ENCODE data around the gene EXPH5. TPM values are rescaled to one million over a fixed set of nuclear protein-coding genes. Genes with fewer than 3 reads are reported as not detected.

The EXPH5 gene
- total RNA-seq, 2 experiments from 2014 or later: 2.0 to 3.3 TPM

DNA sequence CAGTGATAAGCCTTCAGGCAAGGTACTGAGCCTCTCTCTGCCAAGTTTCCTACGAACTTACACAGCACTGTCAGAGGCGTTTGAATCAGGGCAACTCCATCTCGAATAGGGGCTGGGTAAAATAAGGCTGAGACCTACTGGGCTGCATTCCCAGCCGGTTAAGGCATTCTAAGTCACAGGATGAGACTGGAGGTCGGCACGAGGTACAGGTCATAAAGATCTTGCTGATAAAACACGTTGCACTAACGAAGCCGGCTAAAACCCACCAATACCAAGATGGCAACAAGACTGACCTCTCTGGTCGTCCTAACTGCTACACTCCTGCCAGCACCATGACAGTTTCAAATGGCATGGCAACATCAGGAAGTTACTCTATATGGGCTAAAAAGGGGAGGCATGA lies 75.0 kb downstream of the EXPH5 start:
- Mint-ChIP-seq H3K27me3 (no peaks in the 10 kb centered on the region), H3K4me3 (no peak overlapping the region), H3K36me3 (ENCODE audit: low read depth) (peaks cover 6% of the 10 kb centered on the region), H3K9me3 (peaks cover 1% of the 10 kb centered on the region), H3K4me1 (no peaks in the 10 kb centered on the region), H3K27ac (no peak overlapping the region)
- ChIA-PET POLR2A (no interaction called here), CTCF (no interaction called here)
- DNase-seq: no peak

DNA sequence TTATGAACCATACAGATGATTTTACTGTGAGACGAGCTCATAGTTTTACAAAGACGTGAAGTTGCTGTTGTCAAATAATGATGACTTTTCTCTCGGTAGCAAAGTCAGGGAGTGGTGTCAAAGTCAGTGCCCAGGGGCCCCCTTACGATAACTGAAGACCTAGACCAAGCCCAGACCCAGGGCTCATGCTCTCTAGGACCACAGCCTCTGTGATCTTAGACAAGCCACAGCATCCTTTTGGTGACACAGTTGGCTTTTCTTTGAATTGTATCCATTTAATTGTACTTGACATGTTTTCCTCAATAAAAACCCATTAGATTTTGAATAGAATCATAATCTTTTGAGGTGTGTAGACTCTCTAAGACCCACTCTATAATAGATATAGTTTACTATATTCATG lies 77.4 kb downstream of the EXPH5 start:
- Mint-ChIP-seq H3K4me3 (no peak overlapping the region), H3K9me3 (peaks cover 1% of the 10 kb centered on the region), H3K4me1 (no peaks in the 10 kb centered on the region), H3K27me3 (no peaks in the 10 kb centered on the region), H3K27ac (no peak overlapping the region), H3K36me3 (ENCODE audit: low read depth) (peaks cover 6% of the 10 kb centered on the region)
- DNase-seq: no peak
- ChIA-PET CTCF (interaction anchor here (0.6 kb wide), 2 partner anchors 74 to 214 kb away, joined by 3 read pairs; no protein-coding TSS in a partner anchor), POLR2A (interaction anchor here (0.6 kb wide), 1 partner anchor 18 kb away, joined by 3 read pairs; the partner anchor contains the start of gene POGLUT3)

DNA sequence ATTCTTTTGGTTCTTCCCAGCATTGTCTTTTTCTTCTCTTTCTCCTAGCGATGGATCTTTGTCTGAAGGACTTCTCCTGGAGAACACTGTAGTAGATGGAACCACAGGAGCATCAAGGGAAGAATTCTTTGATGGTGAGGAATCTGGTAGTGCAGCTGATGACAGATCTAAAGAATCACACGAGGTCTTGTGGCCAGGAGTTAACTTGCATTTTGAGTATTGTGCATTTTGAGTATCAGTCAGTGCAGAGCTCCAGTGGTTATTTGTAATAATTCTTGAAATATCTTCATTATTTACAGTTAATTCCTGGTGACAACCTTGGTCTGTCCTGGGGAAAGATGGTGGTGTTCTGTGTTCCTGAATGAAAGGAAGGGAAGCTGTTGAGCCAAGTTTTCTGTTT lies 80.9 kb downstream of the EXPH5 start:
- peaks cover 6% of the 10 kb centered on the region for H3K36me3 Mint-ChIP-seq (ENCODE audit: low read depth)
- CTCF ChIA-PET: interaction anchor here (0.7 kb wide), 1 partner anchor 46 kb away, joined by 3 read pairs; no protein-coding TSS in a partner anchor
- DNase-seq: no peak
- no peak overlapping the region for H3K4me3 Mint-ChIP-seq
- no peak overlapping the region for H3K27ac Mint-ChIP-seq
- no peaks in the 10 kb centered on the region for H3K27me3 Mint-ChIP-seq
- peaks cover 1% of the 10 kb centered on the region for H3K9me3 Mint-ChIP-seq
- POLR2A ChIA-PET: interaction anchor here (0.7 kb wide), 1 partner anchor 239 kb away, joined by 3 read pairs; no protein-coding TSS in a partner anchor
- H3K4me1 Mint-ChIP-seq: no peaks in the 10 kb centered on the region

DNA sequence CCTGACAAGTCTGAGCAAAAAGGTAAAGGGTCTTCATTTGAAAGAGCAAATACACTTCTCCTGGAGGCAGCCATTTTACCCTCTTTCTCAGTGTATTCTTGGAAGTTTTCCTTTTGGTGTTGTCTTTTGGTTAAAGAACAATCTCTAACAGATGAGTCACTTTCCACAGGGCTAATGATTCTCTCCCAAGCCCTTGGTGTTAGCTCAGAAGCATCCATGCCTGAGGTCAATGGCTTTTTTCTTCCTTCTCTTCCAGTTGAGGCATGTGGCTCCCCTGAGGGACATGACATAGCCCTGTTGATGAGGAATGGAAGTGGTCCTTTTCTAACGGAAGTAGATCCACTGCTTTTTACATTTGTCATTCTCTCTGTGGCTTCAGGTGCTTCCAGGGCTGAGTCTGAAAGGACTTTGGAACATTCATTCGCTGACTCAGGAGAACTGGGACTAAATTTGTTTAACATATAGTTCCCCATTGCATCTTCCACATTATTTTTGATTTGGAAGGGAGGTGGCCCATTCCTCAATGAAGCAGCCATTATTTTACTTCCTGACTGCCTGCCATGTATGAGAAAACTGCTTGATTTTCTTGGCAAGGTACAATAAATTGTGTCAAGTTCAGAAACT lies 81.6 kb downstream of the EXPH5 start:
- Mint-ChIP-seq H3K9me3 (peaks cover 1% of the 10 kb centered on the region), H3K36me3 (ENCODE audit: low read depth) (peaks cover 6% of the 10 kb centered on the region), H3K27me3 (peaks cover 2% of the 10 kb centered on the region), H3K4me1 (no peaks in the 10 kb centered on the region), H3K27ac (no peak overlapping the region), H3K4me3 (no peak overlapping the region)
- no peak for DNase-seq
- CTCF ChIA-PET: interaction anchor here (1.4 kb wide), 1 partner anchor 11 kb away, joined by 3 read pairs; no protein-coding TSS in a partner anchor
- POLR2A ChIA-PET: no interaction called here

DNA sequence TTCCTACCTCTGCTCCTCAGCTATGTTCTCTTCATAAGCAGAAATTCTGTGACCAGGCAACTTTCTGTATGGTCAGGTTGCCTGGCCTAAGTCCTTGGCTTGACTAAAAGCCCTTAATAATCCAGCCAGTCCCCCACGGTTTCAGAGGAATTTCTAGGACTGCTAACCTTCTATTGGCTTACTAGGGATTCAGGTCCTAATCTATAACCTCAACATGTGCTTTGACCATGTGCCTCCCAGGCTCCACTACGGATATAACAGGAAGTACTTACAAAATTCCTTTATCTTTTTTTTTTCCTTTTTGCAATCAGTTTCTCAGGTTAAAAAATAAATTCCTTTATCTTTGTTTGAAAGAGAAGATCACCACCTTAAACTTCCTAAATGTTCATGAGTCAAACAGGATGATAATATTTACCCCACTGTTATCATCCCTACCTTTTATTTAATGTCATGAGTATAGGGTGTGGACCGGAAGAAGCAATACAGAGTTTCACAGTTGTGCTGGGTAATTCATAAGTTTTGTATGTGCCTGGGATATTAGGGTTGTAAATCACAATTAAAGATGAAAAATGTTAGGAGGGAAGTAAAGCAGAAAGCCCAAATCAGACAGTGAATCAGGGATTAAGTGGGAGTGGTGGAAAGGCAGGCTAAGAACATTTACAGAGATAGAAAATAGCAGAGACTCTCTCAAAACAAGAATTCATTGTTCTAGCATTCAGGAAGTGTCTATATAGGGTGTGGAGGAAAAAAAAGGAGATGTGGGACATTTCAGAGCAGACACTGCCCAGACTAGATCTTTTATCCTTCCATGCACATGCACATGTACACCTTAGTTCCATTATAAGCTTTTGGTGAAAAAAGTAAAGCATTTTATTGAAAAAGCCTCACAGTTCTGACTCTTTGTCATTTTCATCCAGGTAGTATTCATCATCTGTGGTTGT lies 84.6 kb downstream of the EXPH5 start:
- no peaks in the 10 kb centered on the region for H3K4me1 Mint-ChIP-seq
- no peak for DNase-seq
- peaks cover 1% of the 10 kb centered on the region for H3K36me3 Mint-ChIP-seq (ENCODE audit: low read depth)
- ChIA-PET CTCF (no interaction called here), POLR2A (no interaction called here)
- H3K4me3 Mint-ChIP-seq: no peak overlapping the region
- H3K27ac Mint-ChIP-seq: no peak overlapping the region
- H3K9me3 Mint-ChIP-seq: no peaks in the 10 kb centered on the region
- H3K27me3 Mint-ChIP-seq: peaks cover 2% of the 10 kb centered on the region

DNA sequence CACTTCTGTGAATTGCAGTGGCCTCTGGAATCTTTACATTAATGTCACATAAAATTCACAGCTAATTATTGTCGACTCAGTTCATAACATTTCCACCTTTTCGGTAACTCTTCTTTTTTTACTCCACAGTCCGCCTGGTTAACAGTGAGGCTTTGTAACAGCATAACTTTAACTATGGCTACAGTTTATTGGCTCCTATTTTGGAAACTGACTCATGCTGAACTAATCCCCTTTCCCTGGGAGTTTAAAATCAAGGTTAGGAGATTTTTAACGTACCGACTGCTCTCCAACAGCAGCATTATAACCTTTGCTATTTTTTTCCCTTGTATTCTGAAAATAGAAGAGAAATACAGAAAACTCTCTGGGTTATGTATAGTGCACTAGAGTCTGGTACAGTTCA lies 92.2 kb downstream of the EXPH5 start:
- H3K9me3 Mint-ChIP-seq: no peaks in the 10 kb centered on the region
- H3K36me3 Mint-ChIP-seq (ENCODE audit: low read depth): peaks cover 6% of the 10 kb centered on the region
- no peak for DNase-seq
- POLR2A ChIA-PET: no interaction called here
- CTCF ChIA-PET: no interaction called here
- no peak overlapping the region for H3K4me3 Mint-ChIP-seq
- H3K27ac Mint-ChIP-seq: no peak overlapping the region
- no peaks in the 10 kb centered on the region for H3K27me3 Mint-ChIP-seq
- peaks cover 24% of the 10 kb centered on the region for H3K4me1 Mint-ChIP-seq

DNA sequence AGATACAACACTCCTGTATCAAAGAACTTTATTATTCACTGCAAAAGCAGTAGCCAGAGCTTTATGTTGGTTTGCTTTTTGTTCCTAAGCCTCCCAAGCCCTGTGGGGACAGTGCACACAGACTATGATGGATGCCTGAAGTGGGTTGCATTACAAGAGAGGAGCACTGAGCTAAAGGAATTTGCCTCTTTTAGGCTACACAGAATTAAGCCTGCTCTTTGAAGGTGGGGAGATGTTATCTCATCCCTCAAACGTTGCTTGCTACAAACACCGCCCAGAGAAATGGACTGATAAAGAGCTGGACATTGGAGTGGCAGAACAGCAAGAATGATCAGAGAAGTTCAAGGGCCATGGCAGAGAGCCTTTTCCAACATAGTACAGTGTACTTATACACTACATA lies 92.8 kb downstream of the EXPH5 start:
- CTCF ChIA-PET: interaction anchor here (0.6 to 0.9 kb wide), 2 partner anchors 10 to 133 kb away, joined by 3 read pairs; no protein-coding TSS in a partner anchor
- H3K4me3 Mint-ChIP-seq: no peak overlapping the region
- peaks cover 29% of the 10 kb centered on the region for H3K4me1 Mint-ChIP-seq
- H3K27ac Mint-ChIP-seq: no peak overlapping the region
- DNase-seq: no peak
- peaks cover 6% of the 10 kb centered on the region for H3K36me3 Mint-ChIP-seq (ENCODE audit: low read depth)
- POLR2A ChIA-PET: no interaction called here
- no peaks in the 10 kb centered on the region for H3K27me3 Mint-ChIP-seq
- H3K9me3 Mint-ChIP-seq: no peaks in the 10 kb centered on the region

DNA sequence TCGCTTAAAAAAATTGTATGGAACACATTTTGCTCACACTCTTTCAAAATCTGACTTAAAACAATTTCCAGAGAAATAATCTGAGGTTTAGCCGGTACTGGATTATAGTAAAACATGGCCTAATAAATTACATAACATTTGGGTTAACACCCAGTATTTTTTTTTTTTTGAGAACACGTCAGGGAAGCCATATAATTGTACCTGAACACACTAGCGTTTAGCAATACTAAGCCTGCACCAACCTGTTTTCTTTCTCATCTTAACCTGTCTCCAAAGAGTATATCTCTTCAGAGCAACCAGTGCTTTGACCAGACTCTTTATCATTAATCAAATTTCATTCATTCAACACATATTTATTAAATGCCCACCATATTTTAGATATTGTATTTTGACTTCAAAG lies 93.4 kb downstream of the EXPH5 start:
- ChIA-PET CTCF (interaction anchor here (0.6 to 0.9 kb wide), 2 partner anchors 11 to 134 kb away, joined by 3 read pairs; no protein-coding TSS in a partner anchor), POLR2A (no interaction called here)
- H3K9me3 Mint-ChIP-seq: no peaks in the 10 kb centered on the region
- H3K4me1 Mint-ChIP-seq: peaks cover 29% of the 10 kb centered on the region
- DNase-seq: no peak
- peaks cover 9% of the 10 kb centered on the region for H3K36me3 Mint-ChIP-seq (ENCODE audit: low read depth)
- H3K4me3 Mint-ChIP-seq: no peak overlapping the region
- H3K27ac Mint-ChIP-seq: peak overlapping the region; percentile 46
- no peaks in the 10 kb centered on the region for H3K27me3 Mint-ChIP-seq

DNA sequence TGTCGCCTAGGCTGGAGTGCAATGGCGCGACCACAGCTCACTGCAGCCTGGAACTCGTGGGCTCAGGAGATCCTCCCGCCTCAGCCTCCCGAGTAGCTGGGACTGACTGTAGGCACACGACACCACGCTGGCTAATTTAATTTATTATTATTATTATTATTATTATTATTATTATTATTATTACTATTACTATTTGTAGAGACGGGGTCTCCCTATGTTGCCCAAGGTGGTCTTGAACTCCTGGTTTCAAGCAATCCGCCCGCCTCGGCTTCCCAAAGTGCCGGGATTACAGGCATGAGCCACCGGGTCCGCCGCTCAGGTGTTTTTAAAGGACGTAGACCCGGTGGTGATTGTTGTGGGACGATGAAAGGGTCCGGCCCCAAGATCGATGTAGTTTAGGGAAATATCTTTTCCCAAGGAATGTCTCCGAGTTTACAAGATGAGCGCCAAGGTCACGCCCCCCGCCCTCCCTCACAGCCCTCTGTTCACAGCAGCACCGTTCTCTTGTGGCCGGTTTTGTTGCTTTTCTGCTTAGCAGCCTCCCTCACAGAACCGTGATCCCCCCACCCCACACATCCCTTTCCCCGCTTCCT lies 94.7 kb downstream of the EXPH5 start:
- DNase-seq: no peak
- peaks cover 34% of the 10 kb centered on the region for H3K4me1 Mint-ChIP-seq
- POLR2A ChIA-PET: no interaction called here
- no peaks in the 10 kb centered on the region for H3K9me3 Mint-ChIP-seq
- H3K4me3 Mint-ChIP-seq: peak overlapping the region; percentile 76
- peak overlapping the region; percentile 93 for H3K27ac Mint-ChIP-seq
- CTCF ChIA-PET: interaction anchor here (0.6 to 1.7 kb wide), 2 partner anchors 9 to 276 kb away, joined by 3 read pairs; partner anchors contain the start of genes ATM and NPAT
- no peaks in the 10 kb centered on the region for H3K27me3 Mint-ChIP-seq
- peaks cover 16% of the 10 kb centered on the region for H3K36me3 Mint-ChIP-seq (ENCODE audit: low read depth)

DNA sequence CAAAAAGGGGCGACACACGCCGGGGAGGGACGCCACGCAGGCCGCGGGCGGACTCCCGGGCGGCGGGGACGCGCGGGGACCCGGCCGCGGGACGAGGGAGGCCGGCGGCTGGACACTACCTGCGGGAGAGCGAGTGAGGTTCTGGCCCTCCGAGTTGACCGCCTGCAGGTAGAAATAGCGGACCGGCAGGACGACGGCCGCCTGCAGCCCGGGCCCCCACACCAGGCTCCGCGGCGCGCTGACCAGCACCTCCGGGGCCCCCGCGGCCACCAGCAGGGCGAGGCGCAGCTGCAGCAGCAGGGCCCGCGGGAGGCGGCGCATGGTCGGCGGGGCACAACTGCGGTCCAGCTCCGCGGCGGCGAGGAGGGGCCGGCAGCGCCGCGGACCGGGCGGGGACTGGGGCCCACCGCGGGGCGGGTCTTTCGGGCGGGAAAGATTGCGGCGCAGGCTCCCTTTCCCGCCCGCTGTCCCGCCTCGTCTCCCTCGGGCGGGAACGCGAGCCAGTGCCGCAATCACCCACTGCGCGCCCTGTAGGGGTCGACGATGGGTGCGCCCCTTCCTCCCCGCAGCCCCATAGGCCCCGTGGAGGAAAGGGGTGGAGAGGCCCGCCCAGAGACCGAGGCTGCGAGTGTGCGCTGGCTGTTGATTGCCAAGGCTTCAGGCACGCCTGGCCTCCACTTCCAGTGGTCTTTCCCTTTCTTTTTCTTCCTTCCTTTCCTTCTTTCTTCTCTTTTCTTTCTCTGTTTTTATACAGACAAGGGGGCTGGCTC lies 95.3 kb downstream of the EXPH5 start, which contains the start of gene POGLUT3:
TSS of gene POGLUT3 (minus strand) at position 339 of the 770 bp plus-strand sequence. CDS start at position 321, 18 bp downstream.
- Mint-ChIP-seq H3K36me3 (ENCODE audit: low read depth) (peaks cover 16% of the 10 kb centered on the region), H3K9me3 (no peaks in the 10 kb centered on the region), H3K4me1 (peaks cover 34% of the 10 kb centered on the region), H3K27ac (peak within 1 kb of the TSS; percentile 100), H3K4me3 (peak within 1 kb of the TSS; percentile 97), H3K27me3 (no peaks in the 10 kb centered on the region)
- peak; percentile 55 for DNase-seq
- ChIA-PET CTCF (interaction anchor here (1.7 kb wide), 1 partner anchor 8 kb away, joined by 3 read pairs; no protein-coding TSS in a partner anchor), POLR2A (interaction anchor here (0.6 kb wide), 1 partner anchor 18 kb away, joined by 3 read pairs; no protein-coding TSS in a partner anchor)

DNA sequence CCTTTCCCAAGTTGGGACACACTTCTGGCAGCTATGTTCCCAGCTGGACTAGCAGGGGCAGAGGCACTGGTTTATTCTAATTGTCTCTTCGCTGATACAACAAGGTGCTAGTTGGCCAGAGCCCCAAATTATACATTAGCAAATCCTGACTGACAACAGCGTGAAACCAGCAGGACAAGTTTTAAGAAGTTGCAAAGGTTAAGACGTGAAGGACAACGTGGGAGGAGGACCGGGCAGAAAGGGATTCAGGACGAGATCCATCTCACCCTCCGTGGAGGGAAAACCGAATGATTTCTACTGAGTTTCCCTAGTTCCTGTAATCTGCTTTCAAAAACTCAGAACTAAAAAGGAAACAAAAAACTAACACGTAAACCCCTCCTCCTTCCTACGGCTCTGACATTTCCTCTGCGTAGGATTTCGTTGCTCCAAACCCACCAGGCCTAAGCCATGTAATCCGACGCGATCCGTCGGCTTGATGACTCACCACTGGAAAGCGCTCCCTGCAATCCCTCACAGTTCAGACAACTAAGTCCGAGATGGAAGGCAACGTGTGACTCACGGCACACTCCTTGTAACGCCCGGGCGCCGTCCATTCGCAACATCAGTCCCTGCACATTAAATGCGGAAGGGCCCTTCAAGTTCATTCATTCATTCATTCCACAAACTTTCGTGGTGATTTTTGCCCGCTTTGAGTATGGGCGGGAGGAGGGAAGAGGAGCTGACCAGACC lies 96.1 kb downstream of the EXPH5 start:
- H3K27ac Mint-ChIP-seq: peak overlapping the region; percentile 100
- peak overlapping the region; percentile 97 for H3K4me3 Mint-ChIP-seq
- peaks cover 16% of the 10 kb centered on the region for H3K36me3 Mint-ChIP-seq (ENCODE audit: low read depth)
- H3K4me1 Mint-ChIP-seq: peaks cover 34% of the 10 kb centered on the region
- no peaks in the 10 kb centered on the region for H3K27me3 Mint-ChIP-seq
- peak; percentile 69 for DNase-seq
- H3K9me3 Mint-ChIP-seq: no peaks in the 10 kb centered on the region
- POLR2A ChIA-PET: interaction anchor here (0.6 kb wide), 1 partner anchor 19 kb away, joined by 3 read pairs; no protein-coding TSS in a partner anchor
- CTCF ChIA-PET: interaction anchor here (1.7 kb wide), 1 partner anchor 8 kb away, joined by 3 read pairs; no protein-coding TSS in a partner anchor

Data from activated CD4-positive, alpha-beta T cell treated with anti-CD3 and anti-CD28 coated beads, Interleukin-2, amount 10 ng/mL, durations not matched to agents 7 days and 5 days (primary cell).